DOHH2 (cell line): ENCODE data around the gene SPSB4.

Experiments
- CTCF ChIP-seq: fragments of 200-600 bp; sonication (generic); IDR thresholded peaks from one replicate; pipeline ENCODE4 v1.5.1; 2014; ENCODE audit warnings: antibody characterized with exemption, mild to moderate bottlenecking, low read depth, low read length; ENCODE audit not compliant: poor library complexity, severe bottlenecking
- EZH2phosphoT487 ChIP-seq: fragments of 200-600 bp; sonication (generic); IDR thresholded peaks from 2 replicates; pipeline ENCODE4 v1.6.1; 2017; ENCODE audit warnings: borderline replicate concordance, mild to moderate bottlenecking, antibody characterized with exemption, low read length, moderate library complexity, mixed read lengths

- TF ChIP-seq CTCF (no peak), EZH2phosphoT487 (no peak)
Observed at GRCh38 chr3:141050576-141051442, at the start of gene SPSB4.
